Glomerular endothelial cell (primary cell): ENCODE measurements around the gene MAP3K20. TPM values are rescaled to one million over a fixed set of nuclear protein-coding genes. Genes with fewer than 3 reads are reported as not detected.
A peak's percentile ranks its signal among the peaks of the same experiment; 100 is the strongest.
"Not testable (repeated sequence)": the region's sequence is repeated elsewhere in the genome, so short reads cannot be mapped to it uniquely, and the experiment has no call there.

Experiments used
- DNase-seq: peaks from one replicate; pipeline ENCODE4 v3.0.0-alpha.2; 2011; ENCODE audit warnings: low read depth, low spot score; ENCODE audit errors: extremely low read depth
- total RNA-seq: library from RNA; depleted of rRNA; stranded (reverse); fragments of >200 nt; gene quantifications from 2 replicates; pipeline ENCODE4 v1.2.3, GENCODE V29; 2015

MAP3K20 gene
- total RNA-seq = 11.6 and 15.6 TPM in 2 replicates

GRCh38 chr2:173075781-173076580 lies at the start of gene MAP3K20:
TSS of gene MAP3K20 (plus strand) at chr2:173075846. CDS start at chr2:173091032, 15,186 bp downstream.
- no peak for DNase-seq

GRCh38 chr2:173026479-173026878 lies 49.2 kb upstream of the MAP3K20 start:
- no peak for DNase-seq

DNA sequence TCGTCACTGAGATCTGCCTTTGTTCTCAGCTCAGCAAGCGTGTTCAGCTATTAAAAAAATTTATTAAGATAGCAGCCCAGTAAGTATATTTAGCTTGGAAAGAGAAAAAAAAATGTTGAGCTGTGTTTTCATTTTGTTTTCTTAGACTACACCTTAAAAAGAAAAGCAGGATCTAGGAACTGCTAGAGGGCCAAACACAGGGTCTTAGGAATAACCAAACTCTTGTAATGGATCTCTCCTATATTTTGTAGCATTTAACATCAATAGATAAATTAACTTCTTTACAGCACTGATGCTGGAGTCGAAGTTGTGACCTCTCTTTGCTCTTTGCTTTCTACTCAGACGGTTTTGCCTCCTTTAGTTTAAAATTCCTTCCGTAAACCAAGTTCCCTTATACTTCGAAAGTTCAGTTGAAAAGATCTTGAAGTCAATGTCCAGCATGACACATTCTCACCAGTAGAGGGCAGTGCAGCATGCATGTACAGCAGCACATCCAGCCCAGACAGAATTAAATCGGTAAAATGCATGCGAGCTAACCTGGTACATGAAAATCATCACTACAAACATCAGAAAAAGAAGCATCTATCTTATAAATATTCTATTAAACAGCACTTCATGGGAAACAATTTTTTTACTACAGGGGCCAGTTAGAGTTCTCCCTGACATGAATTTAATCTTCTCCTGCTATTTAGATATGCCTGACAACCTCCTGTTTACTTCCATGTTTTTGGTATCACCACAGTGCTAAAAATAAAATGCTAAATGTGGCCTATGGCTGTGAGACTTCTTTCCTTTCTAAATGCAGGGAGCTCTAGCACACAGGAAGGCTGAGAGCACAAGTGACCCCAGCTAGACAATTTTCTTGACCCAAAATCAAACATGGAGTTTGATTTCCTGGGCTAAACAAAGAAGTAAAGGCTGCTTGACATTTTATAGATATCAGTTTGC lies 48.2 kb upstream of the MAP3K20 start:
- DNase-seq = peak; percentile 80

DNA sequence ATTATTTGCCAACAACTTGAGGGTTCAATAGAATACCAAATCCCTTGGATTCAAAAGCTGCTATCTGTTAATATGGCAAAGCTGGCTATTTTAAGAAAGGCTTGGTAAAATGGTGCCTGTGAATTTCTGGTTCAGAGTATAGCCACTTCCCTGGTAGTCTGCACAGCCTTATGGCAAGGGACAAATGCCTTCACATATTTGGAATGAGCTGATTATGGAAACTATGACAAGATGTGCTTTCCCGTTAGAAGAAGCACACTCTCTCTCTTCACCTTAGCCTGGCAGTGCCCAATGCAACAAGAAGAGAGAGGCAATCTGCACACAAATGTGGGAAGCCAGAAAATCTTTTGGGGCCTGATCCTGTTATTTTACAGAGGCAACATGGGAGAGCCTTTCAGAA lies 47.5 kb upstream of the MAP3K20 start:
- no peak for DNase-seq

GRCh38 chr2:173028671-173029070 lies 47.0 kb upstream of the MAP3K20 start:
- no peak for DNase-seq

DNA sequence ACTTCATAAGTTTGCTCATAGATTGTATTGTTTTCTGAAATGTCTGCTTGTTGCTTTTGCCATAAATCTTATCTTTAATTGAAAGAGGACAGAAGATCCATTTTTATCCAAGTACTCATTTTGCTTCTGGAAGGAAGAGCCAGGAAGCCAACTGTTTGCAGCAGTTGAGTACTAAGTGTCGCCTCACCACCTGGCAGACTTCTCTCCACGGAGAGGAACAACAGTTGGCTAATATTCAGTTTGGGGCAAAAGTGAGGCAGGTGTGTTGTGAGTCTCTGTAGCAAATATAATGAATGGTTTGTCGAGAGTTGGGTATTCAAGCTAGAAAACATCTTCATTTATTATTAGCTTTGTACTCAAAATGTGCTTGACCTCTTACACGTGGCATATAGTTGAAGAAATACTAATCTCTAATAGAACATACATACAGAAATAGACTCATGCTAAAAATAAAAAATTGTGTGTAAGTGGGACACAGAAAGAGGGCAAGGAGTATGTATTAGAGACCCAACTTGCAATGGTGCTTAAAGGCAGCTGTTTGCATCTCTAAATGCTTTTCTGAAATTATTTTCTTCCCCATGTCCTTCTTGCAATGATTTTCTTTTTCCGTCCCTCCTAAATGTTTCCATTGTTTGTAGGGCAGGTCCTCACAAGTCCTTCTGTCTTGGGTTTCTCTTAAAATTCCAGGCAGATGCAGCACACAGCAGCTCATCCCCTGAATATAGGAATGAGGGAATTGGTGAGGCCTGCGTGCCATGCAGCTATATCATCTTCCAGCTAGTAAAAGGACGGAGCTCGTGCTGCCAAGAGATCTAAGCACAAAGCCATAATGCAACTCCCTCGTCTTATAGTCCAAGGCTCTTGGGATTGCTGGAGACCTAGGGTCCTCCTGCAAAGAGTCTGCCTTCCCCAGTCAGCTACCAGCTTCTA lies 44.8 kb upstream of the MAP3K20 start:
- DNase-seq = no peak

- DNase-seq = no peak
These were observed 43.6 kb upstream of the MAP3K20 start for GRCh38 chr2:173032032-173032431.

- no peak for DNase-seq
These were observed 42.6 kb upstream of the MAP3K20 start for GRCh38 chr2:173033084-173033483.

- DNase-seq = no peak
These were observed 41.5 kb upstream of the MAP3K20 start for GRCh38 chr2:173034143-173034542.

DNA sequence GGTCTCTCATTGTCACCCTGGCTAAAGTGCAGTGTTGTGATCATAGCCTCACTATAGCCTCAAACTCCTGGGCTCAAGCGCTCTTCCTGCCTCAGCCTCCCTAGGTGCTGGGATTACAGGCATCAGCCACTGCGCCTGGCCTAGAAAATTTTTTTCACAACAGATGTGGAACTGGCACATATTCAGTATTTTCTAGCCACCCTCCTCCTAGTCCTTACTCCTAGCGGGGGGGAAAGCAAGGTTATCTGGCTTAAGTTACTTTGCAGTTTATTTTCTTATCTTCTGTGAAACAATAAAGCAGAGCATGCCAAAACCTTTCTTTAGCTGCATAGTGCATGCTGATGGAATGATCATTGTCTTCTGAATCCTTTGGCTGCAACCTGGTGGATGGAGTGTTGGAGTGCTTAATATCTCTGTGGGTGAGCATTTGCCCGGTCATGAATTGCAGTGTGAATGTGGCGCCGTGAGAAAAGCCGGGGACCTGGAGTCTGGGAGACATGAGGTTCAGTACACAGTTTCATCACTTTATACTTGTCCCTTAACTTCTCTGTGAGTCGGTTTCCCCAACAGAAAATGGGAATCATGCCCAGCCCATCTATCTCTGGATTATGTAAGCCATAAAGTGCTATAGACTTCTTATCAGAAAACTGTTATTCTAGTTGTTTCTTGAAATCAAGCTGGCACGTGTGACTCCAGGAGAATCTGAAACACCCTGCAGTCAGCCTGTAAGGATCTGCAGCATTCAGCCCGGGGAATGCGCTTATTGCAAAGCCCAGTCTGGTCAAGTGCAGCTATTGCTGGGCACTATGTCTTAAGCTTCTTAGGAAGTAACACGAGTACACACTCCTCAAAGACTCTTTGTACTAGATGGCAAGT lies 38.2 kb upstream of the MAP3K20 start:
- no peak for DNase-seq

- DNase-seq = not testable (repeated sequence)
These were observed 37.4 kb upstream of the MAP3K20 start for GRCh38 chr2:173038257-173038656.

DNA sequence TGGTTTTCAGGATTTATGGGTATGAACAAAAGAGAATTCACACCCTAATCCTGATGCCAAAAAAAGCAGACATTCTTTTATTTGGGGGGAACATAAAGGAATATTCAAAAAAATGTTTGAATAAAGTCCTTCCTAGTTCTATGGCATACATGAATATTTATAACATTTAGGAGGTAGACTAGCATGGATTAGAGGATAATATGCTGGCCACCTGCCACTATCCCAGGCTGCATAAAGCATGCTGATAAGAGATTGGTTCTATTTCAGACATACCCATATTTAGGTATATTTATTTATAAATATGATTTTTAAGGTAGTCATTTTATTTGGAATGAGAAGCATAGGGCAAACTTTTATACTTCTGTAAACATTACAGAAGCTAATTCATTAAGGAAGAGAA lies 34.9 kb upstream of the MAP3K20 start:
- DNase-seq = no peak

DNA sequence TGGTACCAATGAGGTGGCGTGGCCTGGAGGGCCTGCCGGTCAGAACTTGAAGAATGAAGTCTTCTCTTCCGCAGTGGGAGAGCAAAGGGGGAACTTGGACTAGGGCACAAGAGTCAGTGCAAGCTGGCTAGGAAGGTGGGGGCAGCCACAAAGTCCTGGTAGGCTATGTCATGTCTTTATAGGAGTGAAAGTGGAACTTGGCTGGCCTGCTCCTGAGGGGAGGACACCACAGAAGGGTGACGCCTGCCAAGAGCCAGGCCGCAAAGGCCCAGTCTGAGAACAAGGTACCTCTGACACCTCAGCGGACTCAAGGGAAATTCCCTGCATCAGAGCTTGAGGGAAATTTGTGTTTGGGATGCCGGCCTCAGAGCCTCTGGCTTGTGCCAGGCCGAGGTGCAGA lies 32.2 kb upstream of the MAP3K20 start:
- DNase-seq = no peak

DNA sequence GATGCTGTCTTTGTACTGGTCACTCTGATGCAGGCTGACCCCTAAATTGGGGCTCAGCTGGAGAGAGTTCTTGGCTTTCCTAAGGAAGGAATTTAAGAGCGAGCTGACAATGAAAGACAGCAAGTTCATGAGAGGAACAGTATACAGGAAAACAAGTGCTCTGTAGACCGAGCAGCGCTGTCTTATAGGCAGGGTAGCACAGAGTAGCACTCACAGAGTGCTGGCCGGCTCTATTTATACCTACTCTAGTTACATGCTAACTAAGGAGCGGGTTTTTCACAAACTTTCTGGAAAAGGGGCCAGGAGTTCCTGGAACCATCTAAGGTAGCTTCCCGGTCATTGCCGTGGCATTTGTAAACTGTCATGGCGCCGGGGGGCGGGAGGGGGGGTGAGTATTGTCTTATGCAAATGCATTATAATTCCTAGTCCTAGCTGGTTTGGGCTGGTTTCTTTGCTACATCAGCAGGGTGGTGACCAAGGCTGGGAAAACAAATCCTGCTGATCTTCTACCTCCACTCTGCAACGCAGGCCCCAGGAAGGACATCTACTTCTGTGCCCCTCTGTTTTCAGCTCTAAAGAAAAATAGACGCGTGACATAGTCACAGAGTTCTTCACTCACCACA lies 31.6 kb upstream of the MAP3K20 start:
- no peak for DNase-seq

- DNase-seq = no peak
These were observed 31.0 kb upstream of the MAP3K20 start for GRCh38 chr2:173044686-173045085.

- no peak for DNase-seq
These were observed 30.5 kb upstream of the MAP3K20 start for GRCh38 chr2:173045181-173045580.

DNA sequence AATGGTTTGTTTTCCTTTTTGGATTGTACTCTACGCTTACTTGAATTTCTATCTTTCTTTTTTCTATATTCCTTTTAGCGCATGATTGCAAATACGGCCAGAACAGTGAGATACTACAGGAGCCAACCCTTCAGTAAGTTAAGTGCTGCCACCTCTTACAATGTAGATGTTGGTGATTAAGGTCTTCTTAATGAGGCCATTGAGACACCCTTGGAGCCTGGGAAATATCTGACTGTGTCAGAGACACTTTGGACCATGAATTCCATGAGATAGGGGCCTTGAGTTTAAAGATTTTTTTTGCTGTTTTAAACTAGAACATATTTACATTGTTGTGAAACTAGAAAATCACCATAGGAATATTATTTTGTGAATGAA lies 27.1 kb upstream of the MAP3K20 start:
- DNase-seq = no peak

- peak; percentile 71 for DNase-seq
These were observed 26.6 kb upstream of the MAP3K20 start for GRCh38 chr2:173048897-173049661.
